ENCODE data around the gene SLC9A6. TPM values are rescaled to one million over a fixed set of nuclear protein-coding genes. Genes with fewer than 3 reads are reported as not detected.

The SLC9A6 gene
- total and polyA plus RNA-seq, 9 of the 15 experiments (the other 6 are each of a cell fraction or from before 2014, with no cell fraction given) = 3.7 to 13.9 (median 9.9) TPM

GRCh38 chrX:136029766-136030165 lies 44.5 kb downstream of the SLC9A6 start:
- no peak overlapping the region for H2AFZ ChIP-seq (ENCODE audit: low read depth, low read length)
- no peak for DNase-seq (ENCODE audit: extremely low read depth in 1 of 4, low spot score in 3 of 4)
- no peak for FAIRE-seq
- no peaks in the 10 kb centered on the region for H3K9me1 ChIP-seq (ENCODE audit: control insufficient read depth, insufficient read depth, low read length)
- BruUV-seq (replicated peaks) = no TSS peak
- H4K20me1 ChIP-seq (replicated peaks; ENCODE audit: control insufficient read depth, insufficient read depth, low read length) = no peaks in the 10 kb centered on the region; the same call in 1 of the 2 replicates
- in situ Hi-C loops (cut with MboI) = loop anchor here (25.0 kb wide), 2 partner anchors 133 to 658 kb away; no protein-coding TSS in a partner anchor
- intact Hi-C loops (cut with micrococcal nuclease) = loop anchor here (5.0 to 10.0 kb wide), 2 partner anchors 178 to 665 kb away; no protein-coding TSS in a partner anchor
- no peak overlapping the region for H3K4me3 ChIP-seq
- no peaks in the 10 kb centered on the region for H3K4me1 ChIP-seq (replicated peaks in 1 of 2; ENCODE audit: control insufficient read depth in 2 of 2, insufficient read depth in 2 of 2, low read length in 2 of 2)
- 93% methylated on average over 2 of the region's 2 CpGs for WGBS (ENCODE audit: insufficient coverage, low coverage, missing lambda C conversion rate)
- no peaks in the 10 kb centered on the region for H3K27me3 ChIP-seq (ENCODE audit: control insufficient read depth in 2 of 2, insufficient read depth in 2 of 2, low read length in 2 of 2)
- peaks cover 29% of the 10 kb centered on the region; the same call in 1 of the 3 replicates for H3K36me3 ChIP-seq (ENCODE audit: control insufficient read depth, insufficient read depth, low read length)
- H3K9me3 ChIP-seq (replicated peaks; ENCODE audit: control insufficient read depth, insufficient read depth, low read depth, low read length) = no peaks in the 10 kb centered on the region
- H3K27ac ChIP-seq (ENCODE audit: extremely low read depth, low read depth, low read length) = no peak overlapping the region
- POLR2A ChIA-PET = no interaction called here
- no peak for ATAC-seq
- no peak overlapping the region for H3K4me2 ChIP-seq (ENCODE audit: insufficient read depth, low read length)
- CTCF ChIA-PET (ENCODE audit: low intra/inter-chr PET ratio) = no interaction called here
- no peaks in the 10 kb centered on the region for H3K79me2 ChIP-seq (ENCODE audit: control insufficient read depth, insufficient read depth, low read length)
- H3K9ac ChIP-seq (ENCODE audit: insufficient read depth in 1 of 2, low read depth in 2 of 2, low read length in 2 of 2) = no peak overlapping the region
- TF ChIP-seq CSDE1 (IDR thresholded peaks at IDR 0.05) = no peak
- no peak for TF ChIP-seq FOXJ3 (CRISPR knock-in tag; IDR thresholded peaks at IDR 0.05)
- no peak for TF ChIP-seq EZH2 (IDR thresholded peaks at IDR 0.05; ENCODE audit: borderline replicate concordance, low read depth, low read length)
- TF ChIP-seq DDX20 (tag; IDR thresholded peaks at IDR 0.05; ENCODE audit: low read depth) = no peak
- TF ChIP-seq ASH1L (IDR thresholded peaks at IDR 0.05; ENCODE audit: borderline replicate concordance, low read depth, partially characterized antibody) = no peak
- no peak for TF ChIP-seq MAX (CRISPR knock-in tag; IDR thresholded peaks at IDR 0.05)
- TF ChIP-seq CREB3L1 (IDR thresholded peaks at IDR 0.05; ENCODE audit: borderline replicate concordance, low read depth) = no peak
- TF ChIP-seq ZNF512 (tag; IDR thresholded peaks at IDR 0.05) = no peak

Data from K562 (cell line).